ENCODE data around the gene FZD1. TPM values are rescaled to one million over a fixed set of nuclear protein-coding genes. Genes with fewer than 3 reads are reported as not detected.

Gene FZD1
- total RNA-seq, 1 donor from 2014 or later, result 11.5 TPM

DNA sequence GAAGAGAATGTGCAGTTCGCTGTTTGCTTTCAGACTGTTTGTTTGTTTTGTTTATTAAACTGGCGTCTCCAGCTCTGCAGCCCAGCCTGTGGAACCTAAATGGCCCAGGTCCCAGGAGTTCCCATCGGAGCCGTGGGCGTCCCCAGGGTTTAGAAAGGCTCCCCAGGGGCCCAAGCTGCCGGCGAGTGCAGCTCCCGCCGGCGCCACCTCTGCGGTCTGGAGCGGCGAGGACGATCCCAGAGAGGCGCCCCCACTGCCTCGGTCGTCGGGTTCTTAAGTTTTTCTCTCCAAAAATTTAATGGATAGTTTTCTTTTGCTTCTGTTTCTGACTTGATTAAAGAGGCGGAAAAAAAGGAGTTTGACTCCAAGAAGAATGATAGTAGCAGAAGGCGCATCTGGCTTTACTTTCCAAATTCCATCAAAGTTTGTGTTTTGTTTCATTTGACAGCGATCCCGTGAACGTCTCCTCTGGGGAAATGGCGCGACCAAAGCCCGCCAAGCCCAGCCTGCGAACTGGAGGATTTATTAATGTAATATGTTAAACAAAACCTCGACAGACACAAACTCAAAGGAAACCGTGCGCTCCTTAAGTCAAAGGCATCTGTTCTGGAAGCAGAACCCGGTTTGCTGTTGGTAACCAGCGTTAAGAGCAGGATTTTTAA lies 718 bp upstream of the FZD1 start:
- Histone ChIP-seq H3K4me1 (ENCODE audit: control insufficient read depth in 3 of 3, insufficient read depth in 3 of 3, low read length in 3 of 3) (peaks cover 15 to 26% (median 17%) of the 10 kb centered on the region in 3 donors), H3K27me3 (ENCODE audit: control insufficient read depth in 3 of 3, insufficient read depth in 3 of 3, low read length in 3 of 3) (no peaks in the 10 kb centered on the region), H3K9ac (ENCODE audit: low read depth in 1 of 3, low read length in 3 of 3) (peak overlapping the region; percentile 55 to 81 (median 77)), H3K9me3 (ENCODE audit: control insufficient read depth in 3 of 3, low read length in 3 of 3) (no peaks in the 10 kb centered on the region), H3K4me3 (ENCODE audit: low read length in 3 of 3) (peak overlapping the region; percentile 93 to 95 (median 94)), H3K36me3 (ENCODE audit: control insufficient read depth in 3 of 3, insufficient read depth in 3 of 3, low read length in 3 of 3) (peaks cover 0 to 2% (median 2%) of the 10 kb centered on the region in 3 donors), H3K27ac (ENCODE audit: low read depth, low read length) (peak overlapping the region; percentile 78)

DNA sequence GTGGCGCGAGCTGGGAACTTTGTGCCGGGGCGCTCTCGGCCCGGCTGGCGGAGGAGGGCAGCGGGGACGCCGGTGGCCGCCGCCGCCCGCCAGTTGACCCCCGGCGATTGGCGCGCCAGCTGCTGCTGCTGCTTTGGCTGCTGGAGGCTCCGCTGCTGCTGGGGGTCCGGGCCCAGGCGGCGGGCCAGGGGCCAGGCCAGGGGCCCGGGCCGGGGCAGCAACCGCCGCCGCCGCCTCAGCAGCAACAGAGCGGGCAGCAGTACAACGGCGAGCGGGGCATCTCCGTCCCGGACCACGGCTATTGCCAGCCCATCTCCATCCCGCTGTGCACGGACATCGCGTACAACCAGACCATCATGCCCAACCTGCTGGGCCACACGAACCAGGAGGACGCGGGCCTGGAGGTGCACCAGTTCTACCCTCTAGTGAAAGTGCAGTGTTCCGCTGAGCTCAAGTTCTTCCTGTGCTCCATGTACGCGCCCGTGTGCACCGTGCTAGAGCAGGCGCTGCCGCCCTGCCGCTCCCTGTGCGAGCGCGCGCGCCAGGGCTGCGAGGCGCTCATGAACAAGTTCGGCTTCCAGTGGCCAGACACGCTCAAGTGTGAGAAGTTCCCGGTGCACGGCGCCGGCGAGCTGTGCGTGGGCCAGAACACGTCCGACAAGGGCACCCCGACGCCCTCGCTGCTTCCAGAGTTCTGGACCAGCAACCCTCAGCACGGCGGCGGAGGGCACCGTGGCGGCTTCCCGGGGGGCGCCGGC lies 870 bp downstream of the FZD1 start:
- H3K27me3 ChIP-seq (ENCODE audit: control insufficient read depth in 3 of 3, insufficient read depth in 3 of 3, low read length in 3 of 3), result no peaks in the 10 kb centered on the region
- H3K9ac ChIP-seq (ENCODE audit: low read depth in 1 of 3, low read length in 3 of 3), result peak overlapping the region; percentile 55 to 68 (median 64)
- H3K4me3 ChIP-seq (ENCODE audit: low read length in 3 of 3), result peak overlapping the region; percentile 86 to 95 (median 94)
- H3K4me1 ChIP-seq (ENCODE audit: control insufficient read depth in 3 of 3, insufficient read depth in 3 of 3, low read length in 3 of 3), result peaks cover 15 to 26% (median 17%) of the 10 kb centered on the region in 3 donors
- H3K9me3 ChIP-seq (ENCODE audit: control insufficient read depth in 3 of 3, low read length in 3 of 3), result no peaks in the 10 kb centered on the region
- H3K27ac ChIP-seq (ENCODE audit: low read depth, low read length), result peak overlapping the region; percentile 78
- peaks cover 0 to 2% (median 2%) of the 10 kb centered on the region in 3 donors for H3K36me3 ChIP-seq (ENCODE audit: control insufficient read depth in 3 of 3, insufficient read depth in 3 of 3, low read length in 3 of 3)

DNA sequence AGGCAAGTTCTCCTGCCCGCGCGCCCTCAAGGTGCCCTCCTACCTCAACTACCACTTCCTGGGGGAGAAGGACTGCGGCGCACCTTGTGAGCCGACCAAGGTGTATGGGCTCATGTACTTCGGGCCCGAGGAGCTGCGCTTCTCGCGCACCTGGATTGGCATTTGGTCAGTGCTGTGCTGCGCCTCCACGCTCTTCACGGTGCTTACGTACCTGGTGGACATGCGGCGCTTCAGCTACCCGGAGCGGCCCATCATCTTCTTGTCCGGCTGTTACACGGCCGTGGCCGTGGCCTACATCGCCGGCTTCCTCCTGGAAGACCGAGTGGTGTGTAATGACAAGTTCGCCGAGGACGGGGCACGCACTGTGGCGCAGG lies 1.4 kb downstream of the FZD1 start:
- peaks cover 15 to 26% (median 17%) of the 10 kb centered on the region in 3 donors for H3K4me1 ChIP-seq (ENCODE audit: control insufficient read depth in 3 of 3, insufficient read depth in 3 of 3, low read length in 3 of 3)

DNA sequence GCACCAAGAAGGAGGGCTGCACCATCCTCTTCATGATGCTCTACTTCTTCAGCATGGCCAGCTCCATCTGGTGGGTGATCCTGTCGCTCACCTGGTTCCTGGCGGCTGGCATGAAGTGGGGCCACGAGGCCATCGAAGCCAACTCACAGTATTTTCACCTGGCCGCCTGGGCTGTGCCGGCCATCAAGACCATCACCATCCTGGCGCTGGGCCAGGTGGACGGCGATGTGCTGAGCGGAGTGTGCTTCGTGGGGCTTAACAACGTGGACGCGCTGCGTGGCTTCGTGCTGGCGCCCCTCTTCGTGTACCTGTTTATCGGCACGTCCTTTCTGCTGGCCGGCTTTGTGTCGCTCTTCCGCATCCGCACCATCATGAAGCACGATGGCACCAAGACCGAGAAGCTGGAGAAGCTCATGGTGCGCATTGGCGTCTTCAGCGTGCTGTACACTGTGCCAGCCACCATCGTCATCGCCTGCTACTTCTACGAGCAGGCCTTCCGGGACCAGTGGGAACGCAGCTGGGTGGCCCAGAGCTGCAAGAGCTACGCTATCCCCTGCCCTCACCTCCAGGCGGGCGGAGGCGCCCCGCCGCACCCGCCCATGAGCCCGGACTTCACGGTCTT lies 1.9 kb downstream of the FZD1 start:
- peak overlapping the region; percentile 86 to 95 (median 94) for H3K4me3 ChIP-seq (ENCODE audit: low read length in 3 of 3)
- H3K27ac ChIP-seq (ENCODE audit: low read depth, low read length), result no peak overlapping the region
- H3K36me3 ChIP-seq (ENCODE audit: control insufficient read depth in 3 of 3, insufficient read depth in 3 of 3, low read length in 3 of 3), result peaks cover 0 to 2% (median 2%) of the 10 kb centered on the region in 3 donors
- no peaks in the 10 kb centered on the region for H3K27me3 ChIP-seq (ENCODE audit: control insufficient read depth in 3 of 3, insufficient read depth in 3 of 3, low read length in 3 of 3)
- H3K9ac ChIP-seq (ENCODE audit: low read depth in 1 of 3, low read length in 3 of 3), result no peak overlapping the region
- H3K9me3 ChIP-seq (ENCODE audit: control insufficient read depth in 3 of 3, low read length in 3 of 3), result no peaks in the 10 kb centered on the region
- H3K4me1 ChIP-seq (ENCODE audit: control insufficient read depth in 3 of 3, insufficient read depth in 3 of 3, low read length in 3 of 3), result peaks cover 15 to 26% (median 17%) of the 10 kb centered on the region in 3 donors

More for the DNA sequence above, 1.4 kb downstream of the FZD1 start:
- H3K27ac ChIP-seq (ENCODE audit: low read depth, low read length), result peak overlapping the region; percentile 78
- no peaks in the 10 kb centered on the region for H3K9me3 ChIP-seq (ENCODE audit: control insufficient read depth in 3 of 3, low read length in 3 of 3)
- peak overlapping the region; percentile 86 to 95 (median 94) for H3K4me3 ChIP-seq (ENCODE audit: low read length in 3 of 3)
- H3K36me3 ChIP-seq (ENCODE audit: control insufficient read depth in 3 of 3, insufficient read depth in 3 of 3, low read length in 3 of 3), result peaks cover 0 to 2% (median 2%) of the 10 kb centered on the region in 3 donors
- H3K9ac ChIP-seq (ENCODE audit: low read depth in 1 of 3, low read length in 3 of 3), result peak overlapping the region in 2 of 3 donors; percentile 55 to 64
- no peaks in the 10 kb centered on the region for H3K27me3 ChIP-seq (ENCODE audit: control insufficient read depth in 3 of 3, insufficient read depth in 3 of 3, low read length in 3 of 3)

DNA sequence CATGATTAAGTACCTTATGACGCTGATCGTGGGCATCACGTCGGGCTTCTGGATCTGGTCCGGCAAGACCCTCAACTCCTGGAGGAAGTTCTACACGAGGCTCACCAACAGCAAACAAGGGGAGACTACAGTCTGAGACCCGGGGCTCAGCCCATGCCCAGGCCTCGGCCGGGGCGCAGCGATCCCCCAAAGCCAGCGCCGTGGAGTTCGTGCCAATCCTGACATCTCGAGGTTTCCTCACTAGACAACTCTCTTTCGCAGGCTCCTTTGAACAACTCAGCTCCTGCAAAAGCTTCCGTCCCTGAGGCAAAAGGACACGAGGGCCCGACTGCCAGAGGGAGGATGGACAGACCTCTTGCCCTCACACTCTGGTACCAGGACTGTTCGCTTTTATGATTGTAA lies 2.5 kb downstream of the FZD1 start:
- no peak overlapping the region for H3K27ac ChIP-seq (ENCODE audit: low read depth, low read length)
- H3K4me3 ChIP-seq (ENCODE audit: low read length in 3 of 3), result peak overlapping the region; percentile 46 to 95 (median 55)
- no peaks in the 10 kb centered on the region for H3K27me3 ChIP-seq (ENCODE audit: control insufficient read depth in 3 of 3, insufficient read depth in 3 of 3, low read length in 3 of 3)
- no peaks in the 10 kb centered on the region for H3K9me3 ChIP-seq (ENCODE audit: control insufficient read depth in 3 of 3, low read length in 3 of 3)
- peaks cover 0 to 2% (median 2%) of the 10 kb centered on the region in 3 donors for H3K36me3 ChIP-seq (ENCODE audit: control insufficient read depth in 3 of 3, insufficient read depth in 3 of 3, low read length in 3 of 3)
- peaks cover 15 to 26% (median 17%) of the 10 kb centered on the region in 3 donors for H3K4me1 ChIP-seq (ENCODE audit: control insufficient read depth in 3 of 3, insufficient read depth in 3 of 3, low read length in 3 of 3)
- no peak overlapping the region for H3K9ac ChIP-seq (ENCODE audit: low read depth in 1 of 3, low read length in 3 of 3)

DNA sequence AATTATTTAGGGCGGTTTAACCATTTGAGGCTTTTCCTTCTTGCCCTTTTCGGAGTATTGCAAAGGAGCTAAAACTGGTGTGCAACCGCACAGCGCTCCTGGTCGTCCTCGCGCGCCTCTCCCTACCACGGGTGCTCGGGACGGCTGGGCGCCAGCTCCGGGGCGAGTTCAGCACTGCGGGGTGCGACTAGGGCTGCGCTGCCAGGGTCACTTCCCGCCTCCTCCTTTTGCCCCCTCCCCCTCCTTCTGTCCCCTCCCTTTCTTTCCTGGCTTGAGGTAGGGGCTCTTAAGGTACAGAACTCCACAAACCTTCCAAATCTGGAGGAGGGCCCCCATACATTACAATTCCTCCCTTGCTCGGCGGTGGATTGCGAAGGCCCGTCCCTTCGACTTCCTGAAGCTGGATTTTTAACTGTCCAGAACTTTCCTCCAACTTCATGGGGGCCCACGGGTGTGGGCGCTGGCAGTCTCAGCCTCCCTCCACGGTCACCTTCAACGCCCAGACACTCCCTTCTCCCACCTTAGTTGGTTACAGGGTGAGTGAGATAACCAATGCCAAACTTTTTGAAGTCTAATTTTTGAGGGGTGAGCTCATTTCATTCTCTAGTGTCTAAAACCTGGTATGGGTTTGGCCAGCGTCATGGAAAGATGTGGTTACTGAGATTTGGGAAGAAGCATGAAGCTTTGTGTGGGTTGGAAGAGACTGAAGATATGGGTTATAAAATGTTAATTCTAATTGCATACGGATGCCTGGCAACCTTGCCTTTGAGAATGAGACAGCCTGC lies 3.1 kb downstream of the FZD1 start:
- Histone ChIP-seq H3K36me3 (ENCODE audit: control insufficient read depth in 3 of 3, insufficient read depth in 3 of 3, low read length in 3 of 3) (peaks cover 0 to 2% (median 2%) of the 10 kb centered on the region in 3 donors), H3K4me1 (ENCODE audit: control insufficient read depth in 3 of 3, insufficient read depth in 3 of 3, low read length in 3 of 3) (peaks cover 15 to 26% (median 17%) of the 10 kb centered on the region in 3 donors), H3K9ac (ENCODE audit: low read depth in 1 of 3, low read length in 3 of 3) (peak overlapping the region in 1 of 3 donors; percentile 51), H3K27me3 (ENCODE audit: control insufficient read depth in 3 of 3, insufficient read depth in 3 of 3, low read length in 3 of 3) (no peaks in the 10 kb centered on the region), H3K9me3 (ENCODE audit: control insufficient read depth in 3 of 3, low read length in 3 of 3) (no peaks in the 10 kb centered on the region), H3K4me3 (ENCODE audit: low read length in 3 of 3) (peak overlapping the region in 2 of 3 donors; percentile 28 to 46), H3K27ac (ENCODE audit: low read depth, low read length) (no peak overlapping the region)

DNA sequence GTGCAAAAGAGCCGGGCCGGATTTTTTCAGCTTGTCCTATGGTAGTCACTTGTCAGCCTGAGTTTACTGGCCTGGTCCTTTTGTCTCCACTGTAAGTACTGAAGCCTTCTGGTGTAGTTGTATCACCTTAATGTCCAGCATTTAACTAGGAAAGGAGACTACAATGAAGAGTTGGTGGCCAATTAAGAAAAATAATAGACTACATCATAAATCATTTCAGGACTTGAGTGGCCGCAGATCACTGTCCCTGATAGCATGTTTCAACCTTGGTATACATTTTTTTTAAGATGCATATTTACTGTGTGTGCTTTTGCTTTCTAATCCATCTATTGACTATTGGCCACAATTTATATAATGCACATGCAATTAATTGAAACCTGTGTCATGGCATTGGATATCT lies 6.1 kb downstream of the FZD1 start:
- Histone ChIP-seq H3K4me1 (ENCODE audit: control insufficient read depth in 3 of 3, insufficient read depth in 3 of 3, low read length in 3 of 3) (peaks cover 9 to 19% (median 10%) of the 10 kb centered on the region in 3 donors), H3K9me3 (ENCODE audit: control insufficient read depth in 3 of 3, low read length in 3 of 3) (no peaks in the 10 kb centered on the region), H3K27me3 (ENCODE audit: control insufficient read depth in 3 of 3, insufficient read depth in 3 of 3, low read length in 3 of 3) (no peaks in the 10 kb centered on the region), H3K27ac (ENCODE audit: low read depth, low read length) (no peak overlapping the region), H3K4me3 (ENCODE audit: low read length in 3 of 3) (no peak overlapping the region), H3K9ac (ENCODE audit: low read depth in 1 of 3, low read length in 3 of 3) (no peak overlapping the region), H3K36me3 (ENCODE audit: control insufficient read depth in 3 of 3, insufficient read depth in 3 of 3, low read length in 3 of 3) (peaks cover 0 to 2% (median 2%) of the 10 kb centered on the region in 3 donors)

DNA sequence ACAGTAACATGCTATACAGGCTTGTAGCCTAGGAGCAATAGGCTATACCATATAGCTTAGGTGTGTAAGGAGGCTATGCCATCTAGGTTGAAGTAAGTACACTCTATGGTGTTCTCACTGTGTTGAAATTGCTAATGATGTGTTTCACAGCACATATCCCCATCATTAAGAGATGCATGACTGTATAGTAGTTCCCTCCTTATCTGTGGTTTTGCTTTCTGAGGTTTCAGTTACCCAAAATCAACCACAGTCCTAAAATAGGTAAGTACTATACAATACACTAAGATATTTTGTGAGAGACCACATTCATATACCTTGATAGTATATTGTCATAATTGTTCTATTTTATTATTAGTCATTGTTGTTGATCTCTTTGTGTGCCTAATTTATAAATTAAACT lies 12.7 kb downstream of the FZD1 start:
- Histone ChIP-seq H3K27ac (ENCODE audit: low read depth, low read length) (no peak overlapping the region), H3K9ac (ENCODE audit: low read depth in 1 of 3, low read length in 3 of 3) (no peak overlapping the region), H3K27me3 (ENCODE audit: control insufficient read depth in 3 of 3, insufficient read depth in 3 of 3, low read length in 3 of 3) (no peaks in the 10 kb centered on the region), H3K36me3 (ENCODE audit: control insufficient read depth in 3 of 3, insufficient read depth in 3 of 3, low read length in 3 of 3) (no peaks in the 10 kb centered on the region), H3K4me1 (ENCODE audit: control insufficient read depth in 3 of 3, insufficient read depth in 3 of 3, low read length in 3 of 3) (no peaks in the 10 kb centered on the region), H3K9me3 (ENCODE audit: control insufficient read depth in 3 of 3, low read length in 3 of 3) (no peaks in the 10 kb centered on the region), H3K4me3 (ENCODE audit: low read length in 3 of 3) (no peak overlapping the region)

DNA sequence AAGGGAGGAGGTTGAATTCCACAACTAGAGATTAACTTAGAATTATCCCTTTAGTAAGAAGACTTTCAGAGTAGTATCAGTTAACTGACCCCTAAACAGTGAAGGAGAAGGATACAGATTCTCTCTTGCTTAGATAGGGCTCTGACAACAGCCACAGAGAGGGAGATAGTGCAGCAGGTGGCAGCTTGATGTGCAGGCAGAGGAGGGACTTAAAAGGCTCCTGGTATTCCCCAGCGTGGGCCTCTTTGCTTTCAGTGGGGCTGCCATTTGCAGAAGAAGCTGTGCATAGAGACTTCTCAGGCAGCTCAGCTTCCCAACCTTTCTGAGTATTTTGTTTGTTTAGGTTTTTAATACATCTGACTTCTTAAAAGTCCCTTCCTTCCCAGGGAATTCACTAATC lies 16.0 kb downstream of the FZD1 start:
- H3K4me3 ChIP-seq (ENCODE audit: low read length in 3 of 3), result no peak overlapping the region
- H3K27ac ChIP-seq (ENCODE audit: low read depth, low read length), result no peak overlapping the region
- no peaks in the 10 kb centered on the region for H3K27me3 ChIP-seq (ENCODE audit: control insufficient read depth in 3 of 3, insufficient read depth in 3 of 3, low read length in 3 of 3)
- no peaks in the 10 kb centered on the region for H3K9me3 ChIP-seq (ENCODE audit: control insufficient read depth in 3 of 3, low read length in 3 of 3)
- H3K36me3 ChIP-seq (ENCODE audit: control insufficient read depth in 3 of 3, insufficient read depth in 3 of 3, low read length in 3 of 3), result no peaks in the 10 kb centered on the region
- no peaks in the 10 kb centered on the region for H3K4me1 ChIP-seq (ENCODE audit: control insufficient read depth in 3 of 3, insufficient read depth in 3 of 3, low read length in 3 of 3)
- H3K9ac ChIP-seq (ENCODE audit: low read depth in 1 of 3, low read length in 3 of 3), result no peak overlapping the region

All from skeletal muscle tissue (tissue), 4 donors.